NCI-H748 (cell line): Measurements from ENCODE around the gene SARNP.

Experiments used
- DNase-seq: peaks from one replicate; lab custom pipeline; 2025; ENCODE audit not compliant: unreplicated experiment; lab: John Stamatoyannopoulos, UW

The SARNP gene

GRCh38 chr12:55711786-55712553 lies 105.6 kb downstream of the SARNP start:
- no peak for DNase-seq

GRCh38 chr12:55708695-55709233 lies 108.8 kb downstream of the SARNP start:
- DNase-seq: no peak

GRCh38 chr12:55707841-55708694 lies 109.5 kb downstream of the SARNP start, which contains the start of gene ITGA7:
TSS of gene ITGA7 (minus strand) at chr12:55707904. CDS start at chr12:55707682, 222 bp downstream.
- peak; percentile 95 for DNase-seq
